H1 (cell line): ENCODE results near the gene LSM2. TPM values are rescaled to one million over a fixed set of nuclear protein-coding genes. Genes with fewer than 3 reads are reported as not detected.

ENCODE experiments used
- BCL11A ChIP-seq, 2 experiments: IDR thresholded peaks; one replicate each; pipeline ENCODE4 v1.6.1; 2011; ENCODE audit warnings: low read depth in 2 of 2, low read length in 2 of 2, mild to moderate bottlenecking in 2 of 2
- EZH2 ChIP-seq: fragments of 200-600 bp; sonication (generic); IDR thresholded peaks from 2 replicates; pipeline ENCODE4 v1.7.1; 2012; ENCODE audit warnings: low read depth, mild to moderate bottlenecking, moderate library complexity, low read length, inconsistent platforms; ENCODE audit not compliant: severe bottlenecking
- SIRT6 ChIP-seq: IDR thresholded peaks from one replicate; pipeline ENCODE4 v1.7.1; 2012; ENCODE audit warnings: low read length, inconsistent platforms
- TCF12 ChIP-seq: IDR thresholded peaks from 2 replicates; pipeline ENCODE4 v1.6.1; 2011; ENCODE audit warnings: low read depth, mild to moderate bottlenecking, low read length
- polyA plus RNA-seq, 7 experiments: library from polyadenylated mRNA; depleted of rRNA in 3 of 7; stranded (reverse) in 5 of 7; unstranded in 2 of 7; fragments of >200 nt in 5 of 7; fragments of 200-250 nt in 2 of 7; gene quantifications; 1 replicate in 5 of 7; 2 replicates in 1 of 7; 4 replicates in 1 of 7; pipeline versions ENCODE4 v1.2.1 to v1.2.3, GENCODE V29; 2011 to 2013; ENCODE audit warnings: missing spikeins in 2 of 7, mixed read lengths in 2 of 7
- total RNA-seq: library from RNA; stranded (reverse); fragmentation: NEBNext Ultra II Directional; extraction: Animal tissue kit (Norgen Biotek cat#: 25700); gene quantifications from 2 replicates; pipeline ENCODE4 v1.2.1, GENCODE V29; 2021

Gene LSM2
- total and polyA plus RNA-seq, 2 of the 8 experiments (the other 6 are each of a cell fraction or from before 2014, with no cell fraction given) = 127 to 168 TPM

- TF ChIP-seq EZH2 = no peak
- no peak for TF ChIP-seq BCL11A (IDR thresholded peaks at IDR 0.05; ENCODE audit: low read depth in 2 of 2, low read length in 2 of 2)
- TF ChIP-seq SIRT6 = no peak
- TF ChIP-seq TCF12 = no peak
These were observed 36.9 kb downstream of the LSM2 start (continued) for GRCh38 chr6:31769684-31770371.
